Endothelial cell of umbilical vein (primary cell): ENCODE data around the gene RNF169. TPM values are rescaled to one million over a fixed set of nuclear protein-coding genes. Genes with fewer than 3 reads are reported as not detected.

Source experiments
- BruUV-seq: library from RNA; stranded (reverse); fragments of 400-500 nt; replicated peaks from 2 replicates; lab custom pipeline; 2021; lab: Mats Ljungman, UMichigan
- CTCF ChIA-PET: fragments of 300-600, 350-600 bp; sonication (Branson Sonifier 250); formaldehyde crosslinking; loops from one replicate; lab custom pipeline; 2021; ENCODE audit warnings: antibody characterized with exemption, inconsistent platforms; lab: Charles Lee
- POLR2A ChIA-PET: fragments of 300-600, 350-600 bp; sonication (Branson Sonifier 250); formaldehyde crosslinking; loops from one replicate; lab custom pipeline; 2021; ENCODE audit warnings: antibody characterized with exemption, inconsistent platforms; lab: Charles Lee
- DNase-seq: peaks from one replicate; pipeline ENCODE4 v3.0.0-alpha.2; 2011; ENCODE audit warnings: low read depth, low spot score
- FAIRE-seq: peaks from 2 replicates; lab custom pipeline; 2011; peaks lifted over from hg19 to GRCh38; lab: Jason Lieb, UNC
- H2AFZ ChIP-seq: 2 replicates; pipeline ENCODE4 v1.6.0; 2012; ENCODE audit warnings: low read depth, low read length, control low read depth, inconsistent platforms
- H3K27ac ChIP-seq: 2 replicates; pipeline ENCODE4 v1.5.1; 2011; ENCODE audit warnings: low read depth, mild to moderate bottlenecking, control low read depth, low read length, moderate library complexity; ENCODE audit not compliant: insufficient read depth
- H3K27me3 ChIP-seq, 2 experiments: 2 replicates each; pipeline versions ENCODE4 v1.6.0 to v1.6.1; 2011; ENCODE audit warnings: low read length in 2 of 2, mixed read lengths in 1 of 2; ENCODE audit not compliant: control insufficient read depth in 2 of 2, insufficient read depth in 2 of 2
- H3K36me3 ChIP-seq, 2 experiments: 2 replicates in 1 of 2; 3 replicates in 1 of 2; pipeline ENCODE4 v1.5.1; 2011; ENCODE audit warnings: low read length in 2 of 2, mild to moderate bottlenecking in 1 of 2, moderate library complexity in 1 of 2; ENCODE audit not compliant: control insufficient read depth in 2 of 2, insufficient read depth in 2 of 2; ENCODE audit errors: extremely low read depth in 1 of 2
- H3K4me1 ChIP-seq: 3 replicates; pipeline ENCODE4 v1.5.1; 2011; ENCODE audit warnings: mild to moderate bottlenecking, low read length; ENCODE audit not compliant: control insufficient read depth, insufficient read depth; ENCODE audit errors: extremely low read depth
- H3K4me2 ChIP-seq: 2 replicates; pipeline ENCODE4 v1.6.1; 2011; ENCODE audit warnings: low read length, control low read depth, mixed read lengths; ENCODE audit not compliant: insufficient read depth
- H3K4me3 ChIP-seq, 3 experiments: fragments of 200-600 bp in 1 of 3; sonication (generic), shearing (Covaris generic) in 1 of 3; replicated peaks in 1 of 3; 2 replicates each; pipeline ENCODE4 v1.5.1; 2011 to 2016; ENCODE audit warnings: control low read depth in 3 of 3, low read length in 3 of 3, mild to moderate bottlenecking in 2 of 3, inconsistent platforms in 1 of 3, low read depth in 1 of 3, moderate library complexity in 1 of 3; ENCODE audit not compliant: insufficient read depth in 1 of 3
- H3K79me2 ChIP-seq: 2 replicates; pipeline ENCODE4 v1.6.0; 2012; ENCODE audit warnings: low read length, inconsistent platforms; ENCODE audit not compliant: control insufficient read depth, insufficient read depth
- H3K9ac ChIP-seq: replicated peaks from 2 replicates; pipeline ENCODE3; 2011; ENCODE audit warnings: low read length, control low read depth; ENCODE audit not compliant: insufficient read depth; ENCODE audit errors: extremely low read depth
- H3K9me1 ChIP-seq: replicated peaks from 3 replicates; pipeline ENCODE4 v1.6.0; 2011; ENCODE audit warnings: mild to moderate bottlenecking, low read length; ENCODE audit not compliant: control insufficient read depth, insufficient read depth; ENCODE audit errors: extremely low read depth
- H3K9me3 ChIP-seq: replicated peaks from 2 replicates; pipeline ENCODE4 v1.5.1; 2012; ENCODE audit warnings: low read length, inconsistent platforms; ENCODE audit not compliant: control insufficient read depth, insufficient read depth
- H4K20me1 ChIP-seq: replicated peaks from 2 replicates; pipeline ENCODE3; 2011; ENCODE audit warnings: mild to moderate bottlenecking, low read length; ENCODE audit not compliant: control insufficient read depth, insufficient read depth; ENCODE audit errors: extremely low read depth
- CTCF ChIP-seq, 2 donors: IDR thresholded peaks; 1 replicate in 1 of 2; 2 replicates in 1 of 2; pipeline ENCODE4 v1.5.1; 2011; ENCODE audit warnings: low read length in 2 of 2, mild to moderate bottlenecking in 2 of 2, moderate library complexity in 2 of 2, control low read depth in 1 of 2, inconsistent platforms in 1 of 2, low read depth in 1 of 2; ENCODE audit not compliant: insufficient read depth in 1 of 2; ENCODE audit errors: extremely low read depth in 1 of 2
- EZH2 ChIP-seq: IDR thresholded peaks from 2 replicates; pipeline ENCODE4 v1.6.1; 2012; ENCODE audit warnings: borderline replicate concordance, low read depth, mild to moderate bottlenecking, moderate library complexity, low read length, inconsistent platforms; ENCODE audit not compliant: severe bottlenecking
- FOS ChIP-seq: IDR thresholded peaks from 2 replicates; pipeline ENCODE4 v1.6.1; 2011; ENCODE audit warnings: mild to moderate bottlenecking, low read length, moderate library complexity, borderline replicate concordance; ENCODE audit not compliant: insufficient read depth
- GATA2 ChIP-seq: IDR thresholded peaks from 2 replicates; pipeline ENCODE4 v1.7.0; 2011; ENCODE audit warnings: low read depth, mild to moderate bottlenecking, moderate library complexity, mixed read lengths, low read length; ENCODE audit not compliant: insufficient read length, insufficient read depth
- JUN ChIP-seq: IDR thresholded peaks from 2 replicates; pipeline ENCODE4 v1.6.1; 2011; ENCODE audit warnings: borderline replicate concordance, low read depth; ENCODE audit not compliant: insufficient read length, insufficient read depth
- MAX ChIP-seq: IDR thresholded peaks from 2 replicates; pipeline ENCODE4 v1.6.1; 2011; ENCODE audit not compliant: insufficient read depth, insufficient read length
- MYC ChIP-seq: IDR thresholded peaks from one replicate; pipeline ENCODE4 v1.6.1; 2011; ENCODE audit warnings: mild to moderate bottlenecking, low read depth, low read length
- POLR2A ChIP-seq: IDR thresholded peaks from 2 replicates; pipeline ENCODE4 v1.6.1; 2012; ENCODE audit warnings: low read depth, mild to moderate bottlenecking, control low read depth, low read length
- POLR2AphosphoS5 ChIP-seq: IDR thresholded peaks from 2 replicates; pipeline ENCODE4 v1.6.1; 2012; ENCODE audit warnings: low read depth, mild to moderate bottlenecking, control low read depth, low read length, moderate library complexity; ENCODE audit not compliant: insufficient read depth
- dilution Hi-C: fragments of 300-500 bp; cut with MboI; formaldehyde crosslinking; loops from one replicate; pipeline ENCODE4 v1.15.0; 2019; ENCODE audit warnings: low sequenced_read_pairs; ENCODE audit not compliant: extremely low pct_ligation_motif_present
- intact Hi-C: fragments of 100-400 bp; cut with micrococcal nuclease; formaldehyde crosslinking; loops from one replicate; pipeline ENCODE4 v1.10.0; 2022
- polyA plus RNA-seq, 4 experiments: library from polyadenylated mRNA; depleted of rRNA in 3 of 4; stranded (reverse) in 3 of 4; unstranded in 1 of 4; fragments of >200 nt; gene quantifications; 2 replicates each; pipeline versions ENCODE4 v1.2.1 to v1.2.3, GENCODE V29; 2011 to 2012; ENCODE audit warnings: missing spikeins in 1 of 4
- total RNA-seq: library from RNA; stranded (reverse); gene quantifications from 2 replicates; pipeline ENCODE4 v1.2.3, GENCODE V29; 2021

Gene RNF169
- total and polyA plus RNA-seq, 2 donors (not counting 3 experiments of a cell fraction or from before 2014, with no cell fraction given): 5.8 to 21.3 TPM

- no peak for DNase-seq
- H3K36me3 ChIP-seq: peaks cover 2 to 13% of the 10 kb centered on the region in 2 experiments
- H3K27me3 ChIP-seq: no peaks in the 10 kb centered on the region
- no peaks in the 10 kb centered on the region for H4K20me1 ChIP-seq
- no peak overlapping the region for H3K4me3 ChIP-seq
- no peaks in the 10 kb centered on the region for H3K9me3 ChIP-seq
- no peak overlapping the region for H3K27ac ChIP-seq
- FAIRE-seq: no peak
- H3K4me1 ChIP-seq: no peaks in the 10 kb centered on the region
- no peak overlapping the region for H3K9ac ChIP-seq
- H3K4me2 ChIP-seq: no peak overlapping the region
- no TSS peak for BruUV-seq
- ChIA-PET POLR2A (no interaction called here), CTCF (interaction anchor here (0.6 kb wide), 1 partner anchor 11 kb away, joined by 3 read pairs; no protein-coding TSS in a partner anchor)
- dilution Hi-C loops (loop anchor here (25.0 kb wide), 1 partner anchor 141 kb away; no protein-coding TSS in a partner anchor), intact Hi-C loops (no loop called here)
- H2AFZ ChIP-seq: no peak overlapping the region
- TF ChIP-seq MAX: no peak
- no peak for TF ChIP-seq EZH2
- H3K9me1 ChIP-seq: no peaks in the 10 kb centered on the region
- H3K79me2 ChIP-seq: no peaks in the 10 kb centered on the region
These were observed 104.6 kb downstream of the RNF169 start for GRCh38 chr11:74853223-74853622.

GRCh38 chr11:74860743-74861142 lies 112.1 kb downstream of the RNF169 start:
- Histone ChIP-seq H3K79me2 (no peaks in the 10 kb centered on the region), H3K27me3 (no peaks in the 10 kb centered on the region), H2AFZ (no peak overlapping the region), H3K4me2 (no peak overlapping the region), H3K36me3 (peaks cover 10 to 17% of the 10 kb centered on the region in 2 experiments), H3K4me3 (no peak overlapping the region), H3K9ac (no peak overlapping the region), H3K9me1 (no peaks in the 10 kb centered on the region), H3K27ac (no peak overlapping the region), H3K9me3 (peaks cover 2% of the 10 kb centered on the region), H4K20me1 (no peaks in the 10 kb centered on the region), H3K4me1 (no peaks in the 10 kb centered on the region)
- ChIA-PET CTCF (no interaction called here), POLR2A (no interaction called here)
- no TSS peak for BruUV-seq
- no peak for FAIRE-seq
- DNase-seq: no peak
- intact Hi-C loops: no loop called here
- TF ChIP-seq POLR2AphosphoS5 (no peak), POLR2A (no peak), MYC (no peak), JUN (no peak), MAX (no peak), GATA2 (no peak), EZH2 (no peak), FOS (no peak), CTCF (IDR thresholded peaks at IDR 0.05; ENCODE audit: extremely low read depth in 1 of 2, insufficient read depth in 1 of 2, low read depth in 1 of 2, low read length in 2 of 2) (no peak)
- dilution Hi-C loops: loop anchor here (25.0 kb wide), 1 partner anchor 148 kb away; no protein-coding TSS in a partner anchor
